CD4-positive, CD25-positive, alpha-beta regulatory T cell (primary cell): ENCODE measurements around the gene MAPK4. TPM values are rescaled to one million over a fixed set of nuclear protein-coding genes. Genes with fewer than 3 reads are reported as not detected.
A peak's percentile ranks its signal among the peaks of the same experiment; 100 is the strongest.
"Not testable (repeated sequence)": the region's sequence is repeated elsewhere in the genome, so short reads cannot be mapped to it uniquely, and the experiment has no call there.

Source experiments
- ATAC-seq, 2 donors: fragments of 150-1000 bp; cut with Tn5 transposase; one replicate each; pipeline ENCODE4 v1.10.0; 2021; ENCODE audit warnings: low read depth in 2 of 2, moderate number of reproducible peaks in 2 of 2, moderate library complexity in 1 of 2
- DNase-seq, 3 donors: peaks; one replicate each; pipeline versions ENCODE4 v3.0.0 to v3.0.0-alpha.2; 2012 to 2022; ENCODE audit warnings: mixed read lengths in 1 of 3
- H3K27ac ChIP-seq: one replicate; pipeline ENCODE4 v1.7.0; 2013; ENCODE audit warnings: mild to moderate bottlenecking, low read length; ENCODE audit not compliant: insufficient read depth, poor library complexity, severe bottlenecking
- H3K27me3 ChIP-seq: one replicate; pipeline ENCODE4 v1.7.0; 2013; ENCODE audit warnings: low read length; ENCODE audit not compliant: control insufficient read depth, insufficient read depth
- H3K36me3 ChIP-seq: one replicate; pipeline ENCODE4 v1.7.0; 2013; ENCODE audit warnings: mild to moderate bottlenecking, low read length, moderate library complexity; ENCODE audit not compliant: control insufficient read depth, insufficient read depth
- H3K4me1 ChIP-seq: 2 replicates; pipeline ENCODE4 v1.7.0; 2013; ENCODE audit warnings: mild to moderate bottlenecking, low read length; ENCODE audit not compliant: insufficient read depth, control insufficient read depth, poor library complexity, severe bottlenecking
- H3K4me3 ChIP-seq: one replicate; pipeline ENCODE4 v1.7.0; 2013; ENCODE audit warnings: low read depth, mild to moderate bottlenecking, low read length, moderate library complexity
- H3K9me3 ChIP-seq, 2 experiments: 1 replicate in 1 of 2; 2 replicates in 1 of 2; pipeline ENCODE4 v1.7.0; 2013; ENCODE audit warnings: low read length in 2 of 2, mild to moderate bottlenecking in 1 of 2, moderate library complexity in 1 of 2; ENCODE audit not compliant: control insufficient read depth in 2 of 2
- H3K27ac Mint-ChIP-seq, 3 donors: one replicate each; pipeline ENCODE4 v1.8.0; 2020 to 2022; ENCODE audit warnings: mild to moderate bottlenecking in 3 of 3, mixed read lengths in 3 of 3, moderate library complexity in 2 of 3
- H3K27me3 Mint-ChIP-seq: one replicate; pipeline ENCODE4 v1.8.0; 2022; ENCODE audit warnings: mild to moderate bottlenecking, mixed read lengths
- H3K36me3 Mint-ChIP-seq: one replicate; pipeline ENCODE4 v1.8.0; 2020; ENCODE audit warnings: mixed read lengths
- H3K4me1 Mint-ChIP-seq, 4 donors: one replicate each; pipeline ENCODE4 v1.8.0; 2020 to 2022; ENCODE audit warnings: mixed read lengths in 4 of 4, mild to moderate bottlenecking in 1 of 4
- H3K4me3 Mint-ChIP-seq, 4 donors: one replicate each; pipeline ENCODE4 v1.8.0; 2020 to 2022; ENCODE audit warnings: mild to moderate bottlenecking in 4 of 4, mixed read lengths in 4 of 4, moderate library complexity in 3 of 4
- H3K9me3 Mint-ChIP-seq, 7 donors: one replicate each; pipeline ENCODE4 v1.8.0; 2020 to 2022; ENCODE audit warnings: mixed read lengths in 7 of 7, mild to moderate bottlenecking in 3 of 7, moderate library complexity in 2 of 7
- polyA plus RNA-seq, 4 donors: library from polyadenylated mRNA; unstranded; fragments of 300-500 nt; fragmentation: Illumina TruSeq; gene quantifications; one replicate each; pipeline ENCODE4 v1.2.3, GENCODE V29; 2021
- total RNA-seq: library from RNA; stranded (reverse); gene quantifications from one replicate; pipeline ENCODE4 v1.2.3, GENCODE V29; 2022

The MAPK4 gene
- total and polyA plus RNA-seq, 5 donors from 2014 or later = not detected

- H3K4me1 Mint-ChIP-seq = peaks cover 0 to 12% (median 3%) of the 10 kb centered on the region in 4 donors
- not testable (repeated sequence) for ATAC-seq
These were observed 2.4 kb downstream of the MAPK4 start for GRCh38 chr18:50562258-50562657.

DNA sequence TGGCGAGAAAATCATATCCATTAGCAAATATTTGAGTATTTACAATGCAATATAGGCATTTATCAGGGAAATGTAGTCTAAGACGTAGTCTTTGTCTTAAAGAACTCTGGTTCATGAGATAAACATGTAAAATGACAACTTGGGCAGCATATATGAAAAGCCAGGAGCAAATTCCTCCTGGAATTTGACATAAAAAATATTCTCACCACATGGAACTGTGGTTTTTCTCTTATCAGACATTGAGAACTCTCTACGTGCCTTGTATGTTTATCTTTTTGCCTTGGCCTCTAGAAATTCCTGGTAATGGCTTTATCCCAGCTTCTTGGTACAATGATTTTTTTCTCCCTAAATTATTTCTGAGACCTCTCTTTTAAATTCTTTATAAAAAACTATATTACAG, 2.8 kb downstream of the MAPK4 start:
- peaks cover 46% of the 10 kb centered on the region for H3K27me3 Mint-ChIP-seq
- ATAC-seq = no peak

More at GRCh38 chr18:50562258-50562657, 2.4 kb downstream of the MAPK4 start:
- not testable (repeated sequence) for H3K36me3 ChIP-seq, H3K9me3 Mint-ChIP-seq, H3K4me3 Mint-ChIP-seq, DNase-seq, H3K9me3 ChIP-seq, H3K27ac Mint-ChIP-seq, H3K4me3 ChIP-seq, H3K36me3 Mint-ChIP-seq, H3K27ac ChIP-seq
- H3K4me1 ChIP-seq = peaks cover 13% of the 10 kb centered on the region
- peaks cover 40% of the 10 kb centered on the region for H3K27me3 ChIP-seq
- peaks cover 51% of the 10 kb centered on the region for H3K27me3 Mint-ChIP-seq

GRCh38 chr18:50563376-50563775, 3.5 kb downstream of the MAPK4 start:
- H3K27ac Mint-ChIP-seq = no peak overlapping the region
- peaks cover 0 to 4% (median 0%) of the 10 kb centered on the region in 7 donors for H3K9me3 Mint-ChIP-seq
- Histone ChIP-seq H3K9me3 (peaks cover 0 to 2% of the 10 kb centered on the region in 2 experiments), H3K36me3 (no peaks in the 10 kb centered on the region), H3K4me1 (peaks cover 13% of the 10 kb centered on the region), H3K27ac (no peak overlapping the region), H3K27me3 (peaks cover 37% of the 10 kb centered on the region), H3K4me3 (no peak overlapping the region)
- DNase-seq = no peak
- no peak overlapping the region for H3K4me3 Mint-ChIP-seq
- ATAC-seq = no peak
- peaks cover 0 to 12% (median 3%) of the 10 kb centered on the region in 4 donors for H3K4me1 Mint-ChIP-seq
- H3K27me3 Mint-ChIP-seq = peaks cover 40% of the 10 kb centered on the region
- H3K36me3 Mint-ChIP-seq = peaks cover 4% of the 10 kb centered on the region

More for the DNA sequence above, 2.8 kb downstream of the MAPK4 start:
- Mint-ChIP-seq H3K4me3 (no peak overlapping the region), H3K27ac (no peak overlapping the region), H3K4me1 (peaks cover 0 to 12% (median 3%) of the 10 kb centered on the region in 4 donors), H3K36me3 (peaks cover 4% of the 10 kb centered on the region), H3K9me3 (peaks cover 0 to 4% (median 0%) of the 10 kb centered on the region in 7 donors)
- peaks cover 13% of the 10 kb centered on the region for H3K4me1 ChIP-seq
- H3K27me3 ChIP-seq = peaks cover 40% of the 10 kb centered on the region
- no peak overlapping the region for H3K27ac ChIP-seq
- no peak overlapping the region for H3K4me3 ChIP-seq
- H3K36me3 ChIP-seq = no peaks in the 10 kb centered on the region
- DNase-seq = no peak
- no peaks in the 10 kb centered on the region for H3K9me3 ChIP-seq

GRCh38 chr18:50569930-50570329, 10.0 kb downstream of the MAPK4 start:
- peaks cover 17% of the 10 kb centered on the region for H3K27me3 Mint-ChIP-seq
- peaks cover 0 to 3% of the 10 kb centered on the region in 2 experiments for H3K9me3 ChIP-seq
- no peaks in the 10 kb centered on the region for H3K4me1 ChIP-seq
- no peaks in the 10 kb centered on the region for H3K36me3 ChIP-seq
- no peaks in the 10 kb centered on the region for H3K4me1 Mint-ChIP-seq
- H3K4me3 ChIP-seq = no peak overlapping the region
- H3K27ac Mint-ChIP-seq = no peak overlapping the region
- H3K27ac ChIP-seq = no peak overlapping the region
- H3K36me3 Mint-ChIP-seq = no peaks in the 10 kb centered on the region
- H3K9me3 Mint-ChIP-seq = peaks cover 0 to 10% (median 0%) of the 10 kb centered on the region in 7 donors
- ATAC-seq (no peak), DNase-seq (no peak)
- no peak overlapping the region for H3K4me3 Mint-ChIP-seq
- peaks cover 10% of the 10 kb centered on the region for H3K27me3 ChIP-seq

GRCh38 chr18:50571606-50572005, 11.7 kb downstream of the MAPK4 start:
- Histone ChIP-seq H3K9me3 (peaks cover 0 to 3% of the 10 kb centered on the region in 2 experiments), H3K27me3 (peaks cover 8% of the 10 kb centered on the region), H3K4me3 (no peak overlapping the region), H3K27ac (no peak overlapping the region), H3K36me3 (no peaks in the 10 kb centered on the region), H3K4me1 (no peaks in the 10 kb centered on the region)
- Mint-ChIP-seq H3K36me3 (no peaks in the 10 kb centered on the region), H3K4me3 (no peak overlapping the region), H3K27ac (peak overlapping the region in 1 of 3 donors; percentile 57), H3K4me1 (no peaks in the 10 kb centered on the region), H3K9me3 (peaks cover 0 to 10% (median 0%) of the 10 kb centered on the region in 7 donors), H3K27me3 (peaks cover 17% of the 10 kb centered on the region)
- DNase-seq (no peak), ATAC-seq (no peak)

- H3K27ac ChIP-seq, H3K36me3 ChIP-seq, H3K4me3 ChIP-seq, H3K4me1 Mint-ChIP-seq, H3K36me3 Mint-ChIP-seq, DNase-seq, H3K4me1 ChIP-seq, ATAC-seq, H3K9me3 ChIP-seq, H3K27ac Mint-ChIP-seq, H3K9me3 Mint-ChIP-seq, H3K27me3 ChIP-seq, H3K4me3 Mint-ChIP-seq: not testable (repeated sequence)
- peaks cover 17% of the 10 kb centered on the region for H3K27me3 Mint-ChIP-seq
These were observed 13.3 kb downstream of the MAPK4 start for GRCh38 chr18:50573196-50573595.

- Mint-ChIP-seq H3K27me3 (peaks cover 13% of the 10 kb centered on the region), H3K4me3 (no peak overlapping the region), H3K27ac (no peak overlapping the region)
These were observed 13.8 kb downstream of the MAPK4 start for GRCh38 chr18:50573679-50574078.

GRCh38 chr18:50578030-50578429, 18.1 kb downstream of the MAPK4 start:
- H3K4me3 Mint-ChIP-seq = no peak overlapping the region
- H3K36me3 Mint-ChIP-seq = no peaks in the 10 kb centered on the region
- no peaks in the 10 kb centered on the region for H3K27me3 Mint-ChIP-seq
- H3K27ac ChIP-seq = no peak overlapping the region
- no peaks in the 10 kb centered on the region for H3K4me1 ChIP-seq
- H3K9me3 ChIP-seq = no peaks in the 10 kb centered on the region
- no peaks in the 10 kb centered on the region for H3K4me1 Mint-ChIP-seq
- DNase-seq (no peak), ATAC-seq (no peak)
- peaks cover 0 to 4% (median 0%) of the 10 kb centered on the region in 7 donors for H3K9me3 Mint-ChIP-seq
- H3K4me3 ChIP-seq = no peak overlapping the region
- peaks cover 4% of the 10 kb centered on the region for H3K27me3 ChIP-seq
- H3K36me3 ChIP-seq = no peaks in the 10 kb centered on the region
- no peak overlapping the region for H3K27ac Mint-ChIP-seq

More at GRCh38 chr18:50573679-50574078, 13.8 kb downstream of the MAPK4 start:
- no peak overlapping the region for H3K4me3 ChIP-seq
- ATAC-seq = no peak
- no peaks in the 10 kb centered on the region for H3K4me1 ChIP-seq
- Mint-ChIP-seq H3K4me1 (no peaks in the 10 kb centered on the region), H3K9me3 (peaks cover 0 to 4% (median 0%) of the 10 kb centered on the region in 7 donors), H3K36me3 (no peaks in the 10 kb centered on the region)
- no peak overlapping the region for H3K27ac ChIP-seq
- H3K27me3 ChIP-seq = peaks cover 7% of the 10 kb centered on the region
- H3K9me3 ChIP-seq = no peaks in the 10 kb centered on the region
- no peaks in the 10 kb centered on the region for H3K36me3 ChIP-seq
- DNase-seq = no peak
